ENCODE results near the gene CHN2.
"Not testable (repeated sequence)": the region's sequence is repeated elsewhere in the genome, so short reads cannot be mapped to it uniquely, and the experiment has no call there.

GRCh38 chr7:29212736-29213135 lies 18.2 kb downstream of the CHN2 start:
- not testable (repeated sequence) for TF ChIP-seq POLR2AphosphoS5 (IDR thresholded peaks at IDR 0.05; ENCODE audit: low read depth, low read length); CTCF (IDR thresholded peaks at IDR 0.05); TCF7L2 (IDR thresholded peaks at IDR 0.05; ENCODE audit: low read depth, low read length); REST (IDR thresholded peaks at IDR 0.05; ENCODE audit: insufficient read depth in 1 of 2, low read depth in 2 of 2, low read length in 1 of 2); SIN3A (IDR thresholded peaks at IDR 0.05; ENCODE audit: borderline replicate concordance, insufficient read depth, low read depth, low read length)

All from Panc1 (cell line).